Measurements from ENCODE around the gene ZFC3H1.
A peak's percentile ranks its signal among the peaks of the same experiment; 100 is the strongest.

The ZFC3H1 gene

GRCh38 chr12:71627438-71628002 is 36.1 kb downstream of the ZFC3H1 start:
- no peak for DNase-seq

- no peak for DNase-seq
These were observed 36.9 kb downstream of the ZFC3H1 start for GRCh38 chr12:71626768-71627167.

- peak in 1 of 2 donors; percentile 13 for DNase-seq
These were observed 37.5 kb downstream of the ZFC3H1 start for GRCh38 chr12:71626098-71626497.

- DNase-seq, result no peak
These were observed 38.2 kb downstream of the ZFC3H1 start for GRCh38 chr12:71625476-71625875.

- DNase-seq, result no peak
These were observed 41.7 kb downstream of the ZFC3H1 start for GRCh38 chr12:71621938-71622337.

- peak in 1 of 2 donors; percentile 9 for DNase-seq
These were observed 53.4 kb downstream of the ZFC3H1 start for GRCh38 chr12:71610031-71610795.

GRCh38 chr12:71607494-71608330 is 55.9 kb downstream of the ZFC3H1 start:
- no peak for DNase-seq

- DNase-seq, result no peak
These were observed 58.6 kb downstream of the ZFC3H1 start for GRCh38 chr12:71605039-71605438.

- no peak for DNase-seq
These were observed 60.7 kb downstream of the ZFC3H1 start for GRCh38 chr12:71602761-71603577.

- DNase-seq, result no peak
These were observed 62.1 kb downstream of the ZFC3H1 start for GRCh38 chr12:71601546-71601945.

- no peak for DNase-seq
These were observed 64.4 kb downstream of the ZFC3H1 start for GRCh38 chr12:71599210-71599609.

GRCh38 chr12:71594214-71594948 is 69.3 kb downstream of the ZFC3H1 start:
- DNase-seq, result no peak

GRCh38 chr12:71592841-71593240 is 70.8 kb downstream of the ZFC3H1 start:
- no peak for DNase-seq

GRCh38 chr12:71591601-71592000 is 72.0 kb downstream of the ZFC3H1 start:
- DNase-seq, result no peak

GRCh38 chr12:71589478-71589881 is 74.2 kb downstream of the ZFC3H1 start:
- DNase-seq, result no peak

- no peak for DNase-seq
These were observed 76.6 kb downstream of the ZFC3H1 start for GRCh38 chr12:71587012-71587411.

GRCh38 chr12:71585218-71585617 is 78.4 kb downstream of the ZFC3H1 start:
- no peak for DNase-seq

GRCh38 chr12:71584356-71584755 is 79.3 kb downstream of the ZFC3H1 start:
- DNase-seq, result no peak

- no peak for DNase-seq
These were observed 80.7 kb downstream of the ZFC3H1 start for GRCh38 chr12:71582925-71583324.

- DNase-seq, result no peak
These were observed 82.4 kb downstream of the ZFC3H1 start for GRCh38 chr12:71581206-71581605.

- DNase-seq, result no peak
These were observed 84.9 kb downstream of the ZFC3H1 start for GRCh38 chr12:71578694-71579258.

GRCh38 chr12:71576496-71576895 is 87.2 kb downstream of the ZFC3H1 start:
- DNase-seq, result no peak
